ENCODE measurements around the gene CHL1. TPM values are rescaled to one million over a fixed set of nuclear protein-coding genes. Genes with fewer than 3 reads are reported as not detected.

CHL1 gene
- total and polyA plus RNA-seq, 2 experiments from 2014 or later: 1.4 to 1.9 TPM

DNA sequence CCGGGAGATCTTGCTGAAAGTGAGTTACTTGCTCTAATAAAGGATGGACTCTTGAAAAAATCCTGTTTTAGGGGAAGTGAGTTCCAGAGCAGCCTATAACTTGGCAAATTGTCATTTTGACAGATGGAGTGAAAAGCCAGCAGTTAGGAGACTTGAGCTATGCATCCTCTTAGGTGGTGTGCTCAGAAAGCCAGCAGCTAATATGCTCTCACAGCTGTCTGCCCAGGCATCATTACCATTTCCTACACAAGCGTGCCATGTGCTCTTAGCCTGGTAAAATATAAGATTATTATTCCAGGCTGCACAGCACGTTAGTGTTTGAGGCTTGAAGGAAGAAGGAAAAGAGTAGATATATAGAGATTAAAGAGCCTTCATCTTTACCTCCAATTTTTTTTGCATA is 151.0 kb downstream of the CHL1 start (continued):
- TF ChIP-seq REST (IDR thresholded peaks at IDR 0.05; ENCODE audit: unreplicated experiment): no peak
- no peak for TF ChIP-seq JUNB (IDR thresholded peaks at IDR 0.05; ENCODE audit: unreplicated experiment)
- TF ChIP-seq CTCF (conservative IDR thresholded peaks at IDR 0.05; ENCODE audit: low read depth in 2 of 2): no peak

DNA sequence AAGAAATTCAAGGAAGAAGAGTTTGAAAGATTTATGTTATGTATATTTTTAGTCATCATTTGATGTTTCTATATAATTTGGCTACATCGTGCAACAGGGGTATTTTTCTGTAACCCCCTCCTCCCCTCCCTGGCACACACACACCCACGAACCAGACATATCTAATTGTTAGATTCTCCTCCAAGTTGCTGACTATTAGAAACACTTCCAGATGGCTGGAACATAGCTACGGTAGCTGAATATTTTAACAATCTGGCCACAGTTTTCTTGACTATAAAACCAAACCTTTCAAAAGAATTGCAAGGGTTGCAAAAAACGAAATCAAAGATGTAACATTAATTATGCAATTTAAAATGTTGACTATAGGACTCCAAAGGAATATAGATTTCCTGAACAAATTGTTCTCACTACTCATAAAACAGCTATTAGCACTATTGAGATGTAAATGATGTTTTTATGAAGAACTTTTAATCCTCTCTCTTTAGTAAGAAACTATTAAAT is 154.4 kb downstream of the CHL1 start:
- ATAC-seq: no peak
- H3K36me3 Mint-ChIP-seq (ENCODE audit: low read depth): peaks cover 26% of the 10 kb centered on the region; the same call in 2 of the 3 replicates
- no peak overlapping the region for H3K27ac Mint-ChIP-seq
- TF ChIP-seq CREB1 (CRISPR knock-in tag; IDR thresholded peaks at IDR 0.05; ENCODE audit: low read depth) (no peak), ZNF462 (CRISPR knock-in tag; IDR thresholded peaks at IDR 0.05) (no peak), JUNB (IDR thresholded peaks at IDR 0.05; ENCODE audit: unreplicated experiment) (no peak), ZNF114 (CRISPR knock-in tag; IDR thresholded peaks at IDR 0.05) (no peak), ZNF331 (CRISPR knock-in tag; IDR thresholded peaks at IDR 0.05; ENCODE audit: low read depth) (no peak), REST (IDR thresholded peaks at IDR 0.05; ENCODE audit: unreplicated experiment) (no peak), EZH2phosphoT487 (IDR thresholded peaks at IDR 0.05; ENCODE audit: unreplicated experiment) (no peak), STAT1 (IDR thresholded peaks at IDR 0.05; ENCODE audit: unreplicated experiment) (no peak)

More for the DNA sequence above, 154.4 kb downstream of the CHL1 start:
- no peak overlapping the region for H3K4me3 ChIP-seq
- H3K27ac ChIP-seq (ENCODE audit: low read depth): no peak overlapping the region
- Mint-ChIP-seq H3K9me3 (peaks cover 82% of the 10 kb centered on the region), H3K27me3 (ENCODE audit: insufficient read depth, low read depth, poor library complexity) (no peaks in the 10 kb centered on the region), H3K4me3 (no peak overlapping the region), H3K4me1 (no peaks in the 10 kb centered on the region)
- no peaks in the 10 kb centered on the region for H3F3A ChIP-seq (replicated peaks; ENCODE audit: low read depth)
- no peaks in the 10 kb centered on the region for H3K79me2 ChIP-seq (replicated peaks; ENCODE audit: insufficient read depth)
- DNase-seq (ENCODE audit: low spot score): no peak
- H2AFZ ChIP-seq: no peak overlapping the region
- no peaks in the 10 kb centered on the region for H3K36me3 ChIP-seq (ENCODE audit: insufficient read depth)
- no peaks in the 10 kb centered on the region for H4K20me1 ChIP-seq (replicated peaks; ENCODE audit: insufficient read depth)
- no peaks in the 10 kb centered on the region; the same call in 1 of the 2 replicates for H3K4me1 ChIP-seq (ENCODE audit: insufficient read depth)
- H3K9me2 ChIP-seq (ENCODE audit: insufficient read depth): no peaks in the 10 kb centered on the region
- H3K4me2 ChIP-seq: no peak overlapping the region
- H3K27me3 ChIP-seq (ENCODE audit: insufficient read depth): no peaks in the 10 kb centered on the region
